Suprapubic skin (tissue), 4 donors: ENCODE measurements around the gene HNRNPA1. TPM values are rescaled to one million over a fixed set of nuclear protein-coding genes. Genes with fewer than 3 reads are reported as not detected.
"Not testable (repeated sequence)": the region's sequence is repeated elsewhere in the genome, so short reads cannot be mapped to it uniquely, and the experiment has no call there.

Source experiments
- DNase-seq, 2 donors: peaks; one replicate each; pipeline ENCODE4 v3.0.0-alpha.2; 2019; ENCODE audit warnings: low spot score in 2 of 2
- H3K27ac ChIP-seq: fragments of 200-600 bp; sonication (generic); one replicate; pipeline ENCODE4 v1.5.1; 2019
- H3K27me3 ChIP-seq: fragments of 200-600 bp; sonication (generic); one replicate; pipeline ENCODE4 v1.5.1; 2019
- H3K36me3 ChIP-seq: fragments of 200-600 bp; sonication (generic); one replicate; pipeline ENCODE4 v1.5.1; 2019
- H3K4me1 ChIP-seq: fragments of 200-600 bp; sonication (generic); one replicate; pipeline ENCODE4 v1.5.1; 2019
- H3K4me3 ChIP-seq: fragments of 200-600 bp; sonication (generic); one replicate; pipeline ENCODE4 v1.5.1; 2019; ENCODE audit warnings: mild to moderate bottlenecking
- H3K9me3 ChIP-seq: fragments of 200-600 bp; sonication (generic); one replicate; pipeline ENCODE4 v1.5.1; 2019
- CTCF ChIP-seq, 2 donors: fragments of 200-600 bp in 1 of 2; fragments of 450-650 bp in 1 of 2; sonication (generic) in 1 of 2; IDR thresholded peaks; one replicate each; pipeline ENCODE4 v1.5.1; 2016 to 2019; ENCODE audit warnings: antibody characterized with exemption in 2 of 2, mild to moderate bottlenecking in 1 of 2, moderate library complexity in 1 of 2
- EP300 ChIP-seq: sonication (generic); formaldehyde crosslinking; IDR thresholded peaks from one replicate; pipeline ENCODE4 v1.6.1; 2017; ENCODE audit warnings: antibody characterized with exemption
- POLR2A ChIP-seq, 2 donors: fragments of 450-650 bp; IDR thresholded peaks; one replicate each; pipeline ENCODE4 v1.6.1; 2017; ENCODE audit warnings: antibody characterized with exemption in 2 of 2, mild to moderate bottlenecking in 2 of 2, moderate library complexity in 2 of 2
- POLR2AphosphoS5 ChIP-seq, 3 donors: sonication (generic); formaldehyde crosslinking; IDR thresholded peaks; one replicate each; pipeline ENCODE4 v1.6.1; 2017; ENCODE audit warnings: antibody characterized with exemption in 3 of 3
- WGBS: methylation state at CpG from one replicate; pipeline ENCODE4 v1.1.5; 2018; 5-methylcytosine and 5-hydroxymethylcytosine counted together
- total RNA-seq, 4 donors: library from RNA; depleted of rRNA; stranded (reverse); fragments of >200 nt; gene quantifications; one replicate each; pipeline ENCODE4 v1.1.0, GENCODE V29; 2016

The HNRNPA1 gene
- 100 to 1,000 TPM; 331 to 613 (median 394) TPM for total RNA-seq

DNA sequence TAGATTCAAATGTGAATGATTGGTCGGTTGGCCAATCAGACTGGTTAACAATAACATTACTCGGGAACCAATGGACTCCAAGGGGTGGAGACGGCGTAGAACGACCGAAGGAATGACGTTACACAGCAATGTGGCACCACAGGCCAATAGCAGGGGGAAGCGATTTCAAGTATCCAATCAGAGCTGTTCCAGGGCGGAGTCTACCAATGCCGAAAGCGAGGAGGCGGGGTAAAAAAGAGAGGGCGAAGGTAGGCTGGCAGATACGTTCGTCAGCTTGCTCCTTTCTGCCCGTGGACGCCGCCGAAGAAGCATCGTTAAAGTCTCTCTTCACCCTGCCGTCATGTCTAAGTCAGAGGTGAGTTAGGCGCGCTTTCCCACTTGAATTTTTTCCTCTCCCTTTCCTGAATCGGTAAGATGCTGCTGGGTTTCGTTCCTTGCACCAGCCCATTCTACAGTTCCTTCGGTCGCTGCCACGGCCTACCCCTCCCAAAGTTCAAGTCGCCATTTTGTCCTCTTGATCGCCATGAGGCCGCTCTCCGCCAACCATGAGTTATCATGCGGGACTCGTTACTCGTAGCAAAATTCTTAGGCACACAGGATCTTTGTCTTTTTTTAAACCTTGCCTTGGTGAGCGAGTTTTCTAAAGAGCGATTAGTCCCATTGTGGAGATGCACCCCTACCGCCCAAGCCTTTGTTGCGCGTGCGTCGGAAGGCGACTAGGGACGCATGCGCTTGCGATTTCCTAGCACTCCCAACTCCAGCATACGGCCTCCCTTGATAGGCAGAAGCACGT, at the start of gene HNRNPA1:
Gene HNRNPA1 (plus strand): TSS at position 259 of the 793 bp plus-strand sequence. CDS start 82 bp downstream, at position 341.
- peak; percentile 98 to 99 for DNase-seq
- Histone ChIP-seq H3K27ac (peak within 1 kb of the TSS; percentile 97), H3K4me3 (peak within 1 kb of the TSS; percentile 79), H3K9me3 (no peaks in the 10 kb centered on the region), H3K4me1 (peaks cover 56% of the 10 kb centered on the region), H3K27me3 (no peaks in the 10 kb centered on the region), H3K36me3 (peaks cover 33% of the 10 kb centered on the region)
- WGBS = under 1% methylated on average over 48 of the region's 48 CpGs
- TF ChIP-seq POLR2A (IDR thresholded peaks at IDR 0.05) (peak; percentile 95 to 99), POLR2AphosphoS5 (IDR thresholded peaks at IDR 0.05) (peak; percentile 97 to 98 (median 98)), CTCF (IDR thresholded peaks at IDR 0.05) (no peak), EP300 (no peak)

GRCh38 chr12:54231269-54231668, 49.3 kb upstream of the HNRNPA1 start:
- H3K4me3 ChIP-seq, DNase-seq, H3K27ac ChIP-seq, H3K9me3 ChIP-seq, H3K27me3 ChIP-seq, H3K4me1 ChIP-seq, H3K36me3 ChIP-seq: not testable (repeated sequence)
- WGBS = 90% methylated on average over 3 of the region's 3 CpGs

DNA sequence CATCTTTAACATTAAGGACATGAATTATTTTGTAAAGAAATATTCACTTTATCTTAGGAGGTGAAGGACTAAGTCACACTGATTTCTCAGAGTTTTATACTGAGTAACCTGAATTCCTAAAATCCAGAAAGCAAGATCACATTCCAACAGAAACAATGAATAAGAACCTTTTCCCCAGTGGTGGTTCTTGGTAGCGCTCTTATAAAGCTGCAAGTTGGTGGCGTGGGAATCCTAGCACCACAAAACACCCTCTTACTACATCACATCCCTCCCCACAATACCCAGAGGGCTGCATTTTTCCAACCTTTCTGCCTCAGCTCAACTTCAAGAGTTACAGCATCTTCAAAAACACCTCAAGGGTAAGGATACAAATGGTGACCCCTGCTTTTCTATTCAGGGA, 47.7 kb upstream of the HNRNPA1 start:
- TF ChIP-seq POLR2A (IDR thresholded peaks at IDR 0.05) = no peak
- no peak for TF ChIP-seq EP300
- no peak for TF ChIP-seq POLR2AphosphoS5 (IDR thresholded peaks at IDR 0.05)
- TF ChIP-seq CTCF (IDR thresholded peaks at IDR 0.05) = no peak
- Histone ChIP-seq H3K27ac (no peak overlapping the region), H3K36me3 (no peaks in the 10 kb centered on the region), H3K27me3 (no peaks in the 10 kb centered on the region), H3K4me1 (peaks cover 4% of the 10 kb centered on the region), H3K9me3 (no peaks in the 10 kb centered on the region), H3K4me3 (no peak overlapping the region)
- no peak for DNase-seq
- 83% methylated on average over 2 of the region's 2 CpGs for WGBS

DNA sequence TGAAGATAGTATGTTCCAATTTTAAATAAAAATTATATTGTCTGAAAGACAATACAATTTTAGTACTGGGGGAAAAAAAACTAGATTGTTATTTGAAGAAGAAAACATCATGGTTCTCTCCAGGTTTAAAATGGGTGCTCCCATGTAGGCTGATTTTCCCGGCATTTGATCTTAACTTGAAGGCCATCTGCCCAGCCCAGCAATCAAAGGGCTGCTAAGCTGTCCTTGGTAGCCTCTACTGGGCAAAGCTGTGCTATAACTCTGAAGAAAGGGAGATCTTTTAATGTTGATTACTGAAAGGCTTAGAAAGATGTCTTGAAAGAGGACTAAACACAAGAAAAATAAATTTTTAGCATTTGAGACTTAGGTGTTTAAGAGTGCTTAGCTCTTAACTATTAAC, 42.0 kb upstream of the HNRNPA1 start:
- DNase-seq = no peak
- Histone ChIP-seq H3K27me3 (no peaks in the 10 kb centered on the region), H3K4me3 (no peak overlapping the region), H3K4me1 (peaks cover 11% of the 10 kb centered on the region), H3K27ac (no peak overlapping the region), H3K9me3 (no peaks in the 10 kb centered on the region), H3K36me3 (peaks cover 38% of the 10 kb centered on the region)
- WGBS = 92% methylated on average over 1 of the region's 1 CpG
- TF ChIP-seq CTCF (IDR thresholded peaks at IDR 0.05) = no peak
- TF ChIP-seq POLR2A (IDR thresholded peaks at IDR 0.05) = no peak
- no peak for TF ChIP-seq POLR2AphosphoS5 (IDR thresholded peaks at IDR 0.05)
- TF ChIP-seq EP300 = no peak

GRCh38 chr12:54239620-54240019, 40.9 kb upstream of the HNRNPA1 start:
- Histone ChIP-seq H3K36me3 (peaks cover 49% of the 10 kb centered on the region), H3K27ac (no peak overlapping the region)
- DNase-seq = no peak

More at GRCh38 chr12:54239620-54240019, 40.9 kb upstream of the HNRNPA1 start:
- no peak for TF ChIP-seq POLR2A (IDR thresholded peaks at IDR 0.05)
- no peak for TF ChIP-seq EP300
- no peak for TF ChIP-seq POLR2AphosphoS5 (IDR thresholded peaks at IDR 0.05)
- no peak for TF ChIP-seq CTCF (IDR thresholded peaks at IDR 0.05)
- no peaks in the 10 kb centered on the region for H3K27me3 ChIP-seq
- peaks cover 11% of the 10 kb centered on the region for H3K4me1 ChIP-seq
- H3K4me3 ChIP-seq = no peak overlapping the region
- H3K9me3 ChIP-seq = no peaks in the 10 kb centered on the region
